ENCODE measurements around the gene HSFX4. TPM values are rescaled to one million over a fixed set of nuclear protein-coding genes. Genes with fewer than 3 reads are reported as not detected.
"Not testable (repeated sequence)": the region's sequence is repeated elsewhere in the genome, so short reads cannot be mapped to it uniquely, and the experiment has no call there.

Gene HSFX4
- total RNA-seq = not detected
- long read RNA-seq, donor 1 = 0 reads
- long read RNA-seq, donor 2 = 0 reads

GRCh38 chrX:149929400-149929799 is at the start of gene HSFX4:
TSS of gene HSFX4 (plus strand) at chrX:149929573. CDS start at chrX:149929645, 72 bp downstream.
- intact Hi-C loops (cut with DNase I); DNase-seq (ENCODE audit: low spot score): not testable (repeated sequence)

- DNase-seq (ENCODE audit: low spot score) = peak; percentile 66
- intact Hi-C loops (cut with DNase I) = no loop called here
These were observed 48.2 kb upstream of the HSFX4 start, which contains the start of gene MAGEA8 for GRCh38 chrX:149881081-149881711. TSS of gene MAGEA8 (plus strand) at chrX:149881183. CDS start at chrX:149884273, 3,090 bp downstream.

- DNase-seq (ENCODE audit: low spot score); intact Hi-C loops (cut with DNase I): not testable (repeated sequence)
These were observed 38.5 kb upstream of the HSFX4 start for GRCh38 chrX:149890828-149891227.

- no peak for DNase-seq (ENCODE audit: low spot score)
- intact Hi-C loops (cut with DNase I) = no loop called here
These were observed 30.8 kb upstream of the HSFX4 start for GRCh38 chrX:149898554-149898953.

GRCh38 chrX:149903889-149904748 is 25.3 kb upstream of the HSFX4 start:
- no peak for DNase-seq (ENCODE audit: low spot score)
- intact Hi-C loops (cut with DNase I) = no loop called here

GRCh38 chrX:149908308-149908707 is 21.1 kb upstream of the HSFX4 start:
- intact Hi-C loops (cut with DNase I) = no loop called here
- no peak for DNase-seq (ENCODE audit: low spot score)

GRCh38 chrX:149908727-149909126 is 20.6 kb upstream of the HSFX4 start:
- no peak for DNase-seq (ENCODE audit: low spot score)
- intact Hi-C loops (cut with DNase I) = no loop called here

GRCh38 chrX:149909324-149910177 is 19.8 kb upstream of the HSFX4 start:
- intact Hi-C loops (cut with DNase I) = no loop called here
- DNase-seq (ENCODE audit: low spot score) = no peak

- intact Hi-C loops (cut with DNase I) = no loop called here
- DNase-seq (ENCODE audit: low spot score) = no peak
These were observed 19.1 kb upstream of the HSFX4 start for GRCh38 chrX:149910178-149910695.

GRCh38 chrX:149916745-149917392 is 12.5 kb upstream of the HSFX4 start:
- DNase-seq (ENCODE audit: low spot score) = no peak
- intact Hi-C loops (cut with DNase I) = no loop called here

- intact Hi-C loops (cut with DNase I); DNase-seq (ENCODE audit: low spot score): not testable (repeated sequence)
These were observed 5.5 kb upstream of the HSFX4 start for GRCh38 chrX:149923836-149924235.

GRCh38 chrX:149924434-149924833 is 4.9 kb upstream of the HSFX4 start:
- intact Hi-C loops (cut with DNase I); DNase-seq (ENCODE audit: low spot score): not testable (repeated sequence)

GRCh38 chrX:149927245-149927963 is 2.0 kb upstream of the HSFX4 start:
- intact Hi-C loops (cut with DNase I) = not testable (repeated sequence)

GRCh38 chrX:149927964-149928258 is 1.5 kb upstream of the HSFX4 start:
- DNase-seq (ENCODE audit: low spot score); intact Hi-C loops (cut with DNase I): not testable (repeated sequence)

More at GRCh38 chrX:149927245-149927963, 2.0 kb upstream of the HSFX4 start:
- DNase-seq (ENCODE audit: low spot score) = not testable (repeated sequence)

GRCh38 chrX:149928635-149929034 is 738 bp upstream of the HSFX4 start:
- intact Hi-C loops (cut with DNase I); DNase-seq (ENCODE audit: low spot score): not testable (repeated sequence)

- DNase-seq (ENCODE audit: low spot score); intact Hi-C loops (cut with DNase I): not testable (repeated sequence)
These were observed 2.0 kb downstream of the HSFX4 start for GRCh38 chrX:149931355-149931754.

- intact Hi-C loops (cut with DNase I); DNase-seq (ENCODE audit: low spot score): not testable (repeated sequence)
These were observed 2.8 kb downstream of the HSFX4 start for GRCh38 chrX:149932150-149932549.

GRCh38 chrX:149932970-149933369 is 3.6 kb downstream of the HSFX4 start:
- intact Hi-C loops (cut with DNase I); DNase-seq (ENCODE audit: low spot score): not testable (repeated sequence)
